ENCODE results near the gene OSR1. TPM values are rescaled to one million over a fixed set of nuclear protein-coding genes. Genes with fewer than 3 reads are reported as not detected.

The OSR1 gene
- total RNA-seq, 1 donor from 2014 or later: 1.3 TPM

GRCh38 chr2:19337202-19337601, 21.2 kb downstream of the OSR1 start:
- TF ChIP-seq CTCF (IDR thresholded peaks at IDR 0.05; ENCODE audit: insufficient read depth, low read length, severe bottlenecking): no peak
- no peak overlapping the region for H3K4me3 ChIP-seq (ENCODE audit: low read depth, low read length)
- no peak for DNase-seq (ENCODE audit: low read depth)
- no peaks in the 10 kb centered on the region for H3K36me3 ChIP-seq (ENCODE audit: control insufficient read depth, insufficient read depth, low read length)
- no peaks in the 10 kb centered on the region for H3K27me3 ChIP-seq (ENCODE audit: control insufficient read depth, insufficient read depth, low read length)
- no peak for FAIRE-seq

- no peak for FAIRE-seq
- Histone ChIP-seq H3K4me3 (ENCODE audit: low read depth, low read length) (no peak overlapping the region), H3K27me3 (ENCODE audit: control insufficient read depth, insufficient read depth, low read length) (no peaks in the 10 kb centered on the region), H3K36me3 (ENCODE audit: control insufficient read depth, insufficient read depth, low read length) (no peaks in the 10 kb centered on the region)
- DNase-seq (ENCODE audit: low read depth): no peak
- no peak for TF ChIP-seq CTCF (IDR thresholded peaks at IDR 0.05; ENCODE audit: insufficient read depth, low read length, severe bottlenecking)
These were observed 21.6 kb downstream of the OSR1 start for GRCh38 chr2:19336781-19337180.

GRCh38 chr2:19332503-19332902, 25.9 kb downstream of the OSR1 start:
- DNase-seq (ENCODE audit: low read depth) (no peak), FAIRE-seq (no peak)
- Histone ChIP-seq H3K4me3 (ENCODE audit: low read depth, low read length) (no peak overlapping the region), H3K27me3 (ENCODE audit: control insufficient read depth, insufficient read depth, low read length) (no peaks in the 10 kb centered on the region), H3K36me3 (ENCODE audit: control insufficient read depth, insufficient read depth, low read length) (no peaks in the 10 kb centered on the region)
- TF ChIP-seq CTCF (IDR thresholded peaks at IDR 0.05; ENCODE audit: insufficient read depth, low read length, severe bottlenecking): no peak

GRCh38 chr2:19331450-19331849, 27.0 kb downstream of the OSR1 start:
- Histone ChIP-seq H3K4me3 (ENCODE audit: low read depth, low read length) (no peak overlapping the region), H3K27me3 (ENCODE audit: control insufficient read depth, insufficient read depth, low read length) (no peaks in the 10 kb centered on the region), H3K36me3 (ENCODE audit: control insufficient read depth, insufficient read depth, low read length) (no peaks in the 10 kb centered on the region)
- DNase-seq (ENCODE audit: low read depth) (no peak), FAIRE-seq (no peak)
- TF ChIP-seq CTCF (IDR thresholded peaks at IDR 0.05; ENCODE audit: insufficient read depth, low read length, severe bottlenecking): no peak

GRCh38 chr2:19330436-19330835, 28.0 kb downstream of the OSR1 start:
- FAIRE-seq (no peak), DNase-seq (ENCODE audit: low read depth) (no peak)
- no peak for TF ChIP-seq CTCF (IDR thresholded peaks at IDR 0.05; ENCODE audit: insufficient read depth, low read length, severe bottlenecking)
- H3K4me3 ChIP-seq (ENCODE audit: low read depth, low read length): no peak overlapping the region
- H3K27me3 ChIP-seq (ENCODE audit: control insufficient read depth, insufficient read depth, low read length): no peaks in the 10 kb centered on the region
- no peaks in the 10 kb centered on the region for H3K36me3 ChIP-seq (ENCODE audit: control insufficient read depth, insufficient read depth, low read length)

GRCh38 chr2:19329445-19329844, 29.0 kb downstream of the OSR1 start:
- no peak for FAIRE-seq
- H3K4me3 ChIP-seq (ENCODE audit: low read depth, low read length): no peak overlapping the region
- no peaks in the 10 kb centered on the region for H3K27me3 ChIP-seq (ENCODE audit: control insufficient read depth, insufficient read depth, low read length)
- DNase-seq (ENCODE audit: low read depth): no peak
- H3K36me3 ChIP-seq (ENCODE audit: control insufficient read depth, insufficient read depth, low read length): no peaks in the 10 kb centered on the region
- TF ChIP-seq CTCF (IDR thresholded peaks at IDR 0.05; ENCODE audit: insufficient read depth, low read length, severe bottlenecking): no peak

All from bronchial epithelial cell (primary cell).